Thyroid gland (tissue), 4 donors: ENCODE measurements around the gene GALNT14.

Source experiments
- POLR2A ChIP-seq, 2 donors: fragments of 450-650 bp; IDR thresholded peaks; one replicate each; pipeline ENCODE4 v1.6.1; 2017; ENCODE audit warnings: antibody characterized with exemption in 2 of 2, mild to moderate bottlenecking in 2 of 2, moderate library complexity in 1 of 2
- TF ChIP-seq, protein P1 (sequence below), 6 experiments: fragments of 200-600 bp in 3 of 6; fragments of 450-650 bp in 3 of 6; sonication (generic) in 3 of 6; IDR thresholded peaks; one replicate each; pipeline ENCODE4 v1.5.1; 2016 to 2019; ENCODE audit warnings: antibody characterized with exemption in 6 of 6, mild to moderate bottlenecking in 2 of 6, inconsistent platforms in 1 of 6, moderate library complexity in 1 of 6

DNA sequence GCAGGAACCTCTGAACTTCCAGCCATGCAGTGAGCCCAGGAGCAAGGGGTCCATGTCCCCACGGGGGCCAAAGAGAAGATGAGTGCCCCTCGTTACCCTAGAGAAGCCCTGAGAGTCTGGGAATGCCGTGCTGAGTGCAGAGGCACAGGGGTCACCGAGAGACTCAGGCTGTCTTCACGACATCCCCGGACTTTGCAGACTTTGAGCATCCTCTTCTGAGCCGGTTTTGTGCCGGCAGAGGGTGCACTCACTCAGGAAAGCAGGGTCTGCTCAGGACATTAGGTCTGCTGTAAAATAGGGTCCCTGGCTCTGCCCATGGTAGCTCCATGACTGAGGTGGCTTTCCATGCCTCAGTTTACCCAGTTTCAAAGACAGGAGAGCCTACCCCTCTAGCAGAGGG lies 71.0 kb downstream of the GALNT14 start:
- TF ChIP-seq, protein P1, sequence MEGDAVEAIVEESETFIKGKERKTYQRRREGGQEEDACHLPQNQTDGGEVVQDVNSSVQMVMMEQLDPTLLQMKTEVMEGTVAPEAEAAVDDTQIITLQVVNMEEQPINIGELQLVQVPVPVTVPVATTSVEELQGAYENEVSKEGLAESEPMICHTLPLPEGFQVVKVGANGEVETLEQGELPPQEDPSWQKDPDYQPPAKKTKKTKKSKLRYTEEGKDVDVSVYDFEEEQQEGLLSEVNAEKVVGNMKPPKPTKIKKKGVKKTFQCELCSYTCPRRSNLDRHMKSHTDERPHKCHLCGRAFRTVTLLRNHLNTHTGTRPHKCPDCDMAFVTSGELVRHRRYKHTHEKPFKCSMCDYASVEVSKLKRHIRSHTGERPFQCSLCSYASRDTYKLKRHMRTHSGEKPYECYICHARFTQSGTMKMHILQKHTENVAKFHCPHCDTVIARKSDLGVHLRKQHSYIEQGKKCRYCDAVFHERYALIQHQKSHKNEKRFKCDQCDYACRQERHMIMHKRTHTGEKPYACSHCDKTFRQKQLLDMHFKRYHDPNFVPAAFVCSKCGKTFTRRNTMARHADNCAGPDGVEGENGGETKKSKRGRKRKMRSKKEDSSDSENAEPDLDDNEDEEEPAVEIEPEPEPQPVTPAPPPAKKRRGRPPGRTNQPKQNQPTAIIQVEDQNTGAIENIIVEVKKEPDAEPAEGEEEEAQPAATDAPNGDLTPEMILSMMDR (IDR thresholded peaks at IDR 0.05), result no peak
- no peak for TF ChIP-seq POLR2A (IDR thresholded peaks at IDR 0.05)
